ENCODE data around the gene MARCHF7.

DNA sequence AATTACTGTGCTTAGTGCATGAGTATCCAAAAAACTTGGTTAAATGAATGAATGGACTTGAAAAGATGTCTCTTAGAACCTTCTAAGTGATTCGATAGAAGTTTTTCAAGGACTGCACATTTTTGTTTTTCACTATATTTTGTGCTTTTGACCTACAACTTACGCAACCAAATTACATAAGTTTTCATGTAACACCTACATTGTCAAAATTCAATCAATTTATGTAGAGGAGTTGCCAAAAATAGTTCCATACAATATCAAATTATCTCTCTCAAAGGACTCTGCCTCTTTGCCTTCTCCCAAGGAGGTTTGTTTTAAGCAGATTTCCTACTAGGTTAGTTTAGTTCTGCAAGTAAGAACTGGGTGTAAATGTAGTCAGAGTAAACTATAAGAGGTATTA, 10.3 kb downstream of the MARCHF7 start:
- TF ChIP-seq, protein P1, sequence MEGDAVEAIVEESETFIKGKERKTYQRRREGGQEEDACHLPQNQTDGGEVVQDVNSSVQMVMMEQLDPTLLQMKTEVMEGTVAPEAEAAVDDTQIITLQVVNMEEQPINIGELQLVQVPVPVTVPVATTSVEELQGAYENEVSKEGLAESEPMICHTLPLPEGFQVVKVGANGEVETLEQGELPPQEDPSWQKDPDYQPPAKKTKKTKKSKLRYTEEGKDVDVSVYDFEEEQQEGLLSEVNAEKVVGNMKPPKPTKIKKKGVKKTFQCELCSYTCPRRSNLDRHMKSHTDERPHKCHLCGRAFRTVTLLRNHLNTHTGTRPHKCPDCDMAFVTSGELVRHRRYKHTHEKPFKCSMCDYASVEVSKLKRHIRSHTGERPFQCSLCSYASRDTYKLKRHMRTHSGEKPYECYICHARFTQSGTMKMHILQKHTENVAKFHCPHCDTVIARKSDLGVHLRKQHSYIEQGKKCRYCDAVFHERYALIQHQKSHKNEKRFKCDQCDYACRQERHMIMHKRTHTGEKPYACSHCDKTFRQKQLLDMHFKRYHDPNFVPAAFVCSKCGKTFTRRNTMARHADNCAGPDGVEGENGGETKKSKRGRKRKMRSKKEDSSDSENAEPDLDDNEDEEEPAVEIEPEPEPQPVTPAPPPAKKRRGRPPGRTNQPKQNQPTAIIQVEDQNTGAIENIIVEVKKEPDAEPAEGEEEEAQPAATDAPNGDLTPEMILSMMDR (IDR thresholded peaks at IDR 0.05) = no peak
- TF ChIP-seq POLR2A (IDR thresholded peaks at IDR 0.05) = no peak
